IMR-90 (cell line): ENCODE data around the gene PPP1R1C. TPM values are rescaled to one million over a fixed set of nuclear protein-coding genes. Genes with fewer than 3 reads are reported as not detected.

ENCODE experiments used
- ATAC-seq: fragments of 200-7000 bp; cut with Tn5 transposase; 2 replicates; pipeline ENCODE4 v1.9.1; 2020; ENCODE audit warnings: low read depth, mild to moderate bottlenecking, moderate library complexity
- BruUV-seq: library from RNA; stranded (reverse); fragments of 400-500 nt; replicated peaks from 2 replicates; lab custom pipeline; 2021; lab: Mats Ljungman, UMichigan
- CTCF ChIA-PET: fragments of 300-600 bp; formaldehyde crosslinking; extraction: SDS; loops from one replicate; lab custom pipeline; 2021; ENCODE audit warnings: antibody characterized with exemption; lab: Yijun Ruan, JAX
- POLR2A ChIA-PET: fragments of 300-600 bp; sonication (Branson Sonifier 250); formaldehyde crosslinking; loops from one replicate; lab custom pipeline; 2022; ENCODE audit warnings: antibody characterized with exemption; ENCODE audit not compliant: unreplicated experiment; lab: Charles Lee
- DNase-seq: peaks from one replicate; pipeline ENCODE4 v3.0.0; 2013
- H2AFZ ChIP-seq: replicated peaks from 2 replicates; pipeline ENCODE3; 2013; ENCODE audit warnings: low read length, mild to moderate bottlenecking; ENCODE audit not compliant: poor library complexity
- H2AK5ac ChIP-seq: 2 replicates; pipeline ENCODE4 v1.6.1; 2013; ENCODE audit warnings: low read depth, low read length, inconsistent platforms
- H2AK9ac ChIP-seq: replicated peaks from 2 replicates; pipeline ENCODE3; 2013; ENCODE audit warnings: mild to moderate bottlenecking, low read depth, low read length, moderate library complexity; ENCODE audit not compliant: poor library complexity
- H2BK120ac ChIP-seq: 2 replicates; pipeline ENCODE4 v1.6.1; 2013; ENCODE audit warnings: low read depth, low read length, inconsistent platforms
- H2BK15ac ChIP-seq: 3 replicates; pipeline ENCODE4 v1.6.1; 2013; ENCODE audit warnings: low read depth, low read length, inconsistent platforms
- H2BK20ac ChIP-seq: 2 replicates; pipeline ENCODE4 v1.6.1; 2013; ENCODE audit warnings: low read depth, mild to moderate bottlenecking, inconsistent platforms, low read length, moderate library complexity
- H2BK5ac ChIP-seq: 2 replicates; pipeline ENCODE4 v1.6.1; 2013; ENCODE audit warnings: mild to moderate bottlenecking, low read depth, low read length, inconsistent platforms; ENCODE audit not compliant: poor library complexity, severe bottlenecking
- H3K14ac ChIP-seq: replicated peaks from 2 replicates; pipeline ENCODE4 v1.6.1; 2013; ENCODE audit warnings: low read depth, low read length, inconsistent platforms
- H3K18ac ChIP-seq: 2 replicates; pipeline ENCODE4 v1.6.1; 2013; ENCODE audit warnings: low read depth, low read length, control low read depth
- H3K23ac ChIP-seq: 2 replicates; pipeline ENCODE4 v1.6.1; 2013; ENCODE audit warnings: low read depth, low read length, inconsistent platforms
- H3K27ac ChIP-seq: 2 replicates; pipeline ENCODE4 v1.5.1; 2013; ENCODE audit warnings: mild to moderate bottlenecking, control low read depth, low read length; ENCODE audit not compliant: insufficient read depth
- H3K27me3 ChIP-seq: 2 replicates; pipeline ENCODE4 v1.6.1; 2013; ENCODE audit warnings: low read length; ENCODE audit not compliant: control insufficient read depth, insufficient read depth
- H3K36me3 ChIP-seq: 2 replicates; pipeline ENCODE4 v1.6.1; 2013; ENCODE audit warnings: low read length, mixed read lengths; ENCODE audit not compliant: control insufficient read depth, insufficient read depth
- H3K4ac ChIP-seq: 2 replicates; pipeline ENCODE4 v1.6.1; 2013; ENCODE audit warnings: low read depth, low read length, inconsistent platforms
- H3K4me1 ChIP-seq: 2 replicates; pipeline ENCODE4 v1.6.1; 2013; ENCODE audit warnings: low read length, mixed read lengths; ENCODE audit not compliant: control insufficient read depth, insufficient read depth
- H3K4me2 ChIP-seq: 2 replicates; pipeline ENCODE4 v1.6.1; 2013; ENCODE audit warnings: low read depth, mild to moderate bottlenecking, control low read depth, low read length, moderate library complexity
- H3K4me3 ChIP-seq: 2 replicates; pipeline ENCODE4 v1.5.1; 2013; ENCODE audit warnings: low read depth, mild to moderate bottlenecking, control low read depth, low read length, moderate library complexity; ENCODE audit not compliant: insufficient read depth
- H3K56ac ChIP-seq: 2 replicates; pipeline ENCODE4 v1.6.1; 2013; ENCODE audit warnings: low read length, inconsistent platforms; ENCODE audit not compliant: insufficient read depth; ENCODE audit errors: extremely low read depth
- H3K79me1 ChIP-seq, 2 experiments: 2 replicates each; pipeline ENCODE4 v1.6.1; 2013; ENCODE audit warnings: low read length in 2 of 2, inconsistent platforms in 1 of 2, low read depth in 1 of 2
- H3K9ac ChIP-seq: 2 replicates; pipeline ENCODE4 v1.6.1; 2013; ENCODE audit warnings: low read depth, low read length, control low read depth
- H3K9me1 ChIP-seq: 2 replicates; pipeline ENCODE4 v1.6.1; 2013; ENCODE audit warnings: low read length, inconsistent platforms; ENCODE audit not compliant: insufficient read depth
- H3K9me3 ChIP-seq: 2 replicates; pipeline ENCODE4 v1.6.1; 2013; ENCODE audit warnings: low read length; ENCODE audit not compliant: control insufficient read depth, insufficient read depth
- H4K20me1 ChIP-seq: 2 replicates; pipeline ENCODE4 v1.6.1; 2013; ENCODE audit warnings: low read length, inconsistent platforms; ENCODE audit not compliant: insufficient read depth
- H4K5ac ChIP-seq: 2 replicates; pipeline ENCODE4 v1.6.1; 2013; ENCODE audit warnings: mild to moderate bottlenecking, low read depth, low read length, control low read depth
- H4K8ac ChIP-seq, 2 experiments: 2 replicates each; pipeline ENCODE4 v1.6.1; 2013; ENCODE audit warnings: low read depth in 2 of 2, low read length in 2 of 2, control low read depth in 1 of 2, inconsistent platforms in 1 of 2
- H4K91ac ChIP-seq: 2 replicates; pipeline ENCODE4 v1.6.1; 2013; ENCODE audit warnings: low read depth, low read length, inconsistent platforms; ENCODE audit not compliant: insufficient read depth
- CEBPB ChIP-seq: IDR thresholded peaks from 2 replicates; pipeline ENCODE4 v1.6.1; 2012; ENCODE audit warnings: low read depth, low read length, improper control_type of control experiment
- MAFK ChIP-seq: IDR thresholded peaks from 2 replicates; pipeline ENCODE4 v1.6.1; 2012; ENCODE audit warnings: low read depth, low read length, improper control_type of control experiment
- NFE2L2 ChIP-seq: fragments of 150-350 bp; IDR thresholded peaks from 2 replicates; pipeline ENCODE4 v1.6.1; 2016; ENCODE audit warnings: low read depth, mild to moderate bottlenecking, low read length
- POLR2A ChIP-seq: IDR thresholded peaks from 2 replicates; pipeline ENCODE4 v1.6.1; 2012; ENCODE audit warnings: mild to moderate bottlenecking, low read depth, low read length
- RAD21 ChIP-seq: IDR thresholded peaks from 2 replicates; pipeline ENCODE4 v1.6.1; 2012; ENCODE audit warnings: low read length, improper control_type of control experiment
- RCOR1 ChIP-seq: IDR thresholded peaks from 2 replicates; pipeline ENCODE4 v1.6.1; 2012; ENCODE audit warnings: mild to moderate bottlenecking, low read length, improper control_type of control experiment; ENCODE audit not compliant: insufficient replicate concordance
- RFX5 ChIP-seq: IDR thresholded peaks from 2 replicates; pipeline ENCODE4 v1.8.0; 2012; ENCODE audit warnings: low read depth, mild to moderate bottlenecking, low read length, moderate library complexity
- SMC3 ChIP-seq: fragments of 150-350 bp; IDR thresholded peaks from 2 replicates; pipeline ENCODE4 v1.6.1; 2016; ENCODE audit warnings: low read depth, mild to moderate bottlenecking, antibody characterized with exemption, low read length, moderate library complexity
- WGBS, 2 experiments: methylation state at CpG; one replicate each; pipeline versions ENCODE4 v1.1.5 to v1.1.7; 2013; ENCODE audit warnings: missing lambda C conversion rate in 2 of 2; ENCODE audit not compliant: insufficient read length in 1 of 2; ENCODE audit errors: extremely low coverage in 2 of 2; 5-methylcytosine and 5-hydroxymethylcytosine counted together
- dilution Hi-C: fragments of 300-500 bp; cut with HindIII; formaldehyde crosslinking; loops from one replicate; pipeline ENCODE4 v1.14.3; 2018; ENCODE audit warnings: low sequenced_read_pairs; ENCODE audit not compliant: unreplicated experiment
- in situ Hi-C: fragments of 300-500 bp; cut with MboI; formaldehyde crosslinking; loops from 3 replicates; pipeline ENCODE4 v1.14.3; 2019; ENCODE audit warnings: low sequenced_read_pairs, inconsistent platforms, mixed read lengths
- intact Hi-C: fragments of 100-400 bp; cut with micrococcal nuclease; formaldehyde crosslinking; loops from 2 replicates; pipeline ENCODE4 v1.10.0; 2022
- polyA plus RNA-seq, 3 experiments: library from polyadenylated mRNA; depleted of rRNA; stranded (reverse); fragments of >200 nt; gene quantifications; 2 replicates each; pipeline ENCODE4 v1.2.3, GENCODE V29; 2012; ENCODE audit warnings: low replicate concordance in 1 of 3
- total RNA-seq: library from RNA; depleted of rRNA; stranded (reverse); fragments of >200 nt; gene quantifications from 2 replicates; pipeline ENCODE4 v1.2.3, GENCODE V29; 2012
- TF ChIP-seq, protein P1 (sequence below): conservative IDR thresholded peaks from 2 replicates; pipeline ENCODE4 v1.5.1; 2012; ENCODE audit warnings: mild to moderate bottlenecking, low read depth, low read length, improper control_type of control experiment

PPP1R1C gene
- total and polyA plus RNA-seq, 2 of the 4 experiments (the other 2 are of a cell fraction), result 0.10 to 0.36 TPM

DNA sequence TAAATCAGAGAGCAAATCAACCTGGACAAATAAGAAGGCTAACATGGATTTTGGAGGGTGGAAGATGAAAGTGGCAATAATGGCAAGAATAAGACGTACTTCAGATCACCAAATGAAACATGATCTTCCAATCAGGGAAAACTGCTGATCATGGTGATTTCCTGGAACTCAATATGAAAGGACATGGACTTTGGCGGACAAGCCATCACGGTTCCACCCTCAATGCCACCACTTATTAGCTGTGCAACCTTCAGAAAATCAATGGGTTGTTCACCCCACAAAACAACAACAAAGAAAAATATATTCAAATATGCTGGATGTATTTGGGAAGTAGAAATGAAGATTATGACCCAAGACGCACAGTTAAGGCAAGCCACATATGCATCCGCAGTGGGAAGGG lies 81.7 kb downstream of the PPP1R1C start:
- no TSS peak for BruUV-seq
- Histone ChIP-seq H4K8ac (peak overlapping the region; percentile 55 to 94), H4K5ac (peak overlapping the region; percentile 87), H4K20me1 (no peaks in the 10 kb centered on the region), H3K56ac (0 out of 2 replicates have a peak overlapping the region, but pooled peaks have one; percentile 54), H3K18ac (peak overlapping the region; percentile 96), H2BK120ac (peak overlapping the region; percentile 98), H3K4me2 (no peak overlapping the region), H3K23ac (peak overlapping the region; percentile 97), H3K14ac (peak overlapping the region; percentile 98), H4K91ac (peak overlapping the region; percentile 96), H3K79me1 (no peaks in the 10 kb centered on the region), H3K9ac (no peak overlapping the region), H2AK5ac (peak overlapping the region; percentile 99), H2AK9ac (no peak overlapping the region), H2BK5ac (peak overlapping the region; percentile 78), H3K36me3 (no peaks in the 10 kb centered on the region), H3K4ac (peak overlapping the region; percentile 95), H3K9me3 (no peaks in the 10 kb centered on the region), H2BK15ac (peak overlapping the region; percentile 99), H3K4me1 (peaks cover 6% of the 10 kb centered on the region), H2AFZ (no peak overlapping the region), H3K9me1 (peaks cover 5% of the 10 kb centered on the region), H3K27ac (peak overlapping the region; percentile 81), H2BK20ac (peak overlapping the region; percentile 100), H3K27me3 (no peaks in the 10 kb centered on the region), H3K4me3 (no peak overlapping the region)
- intact Hi-C loops, result no loop called here
- in situ Hi-C loops, result no loop called here
- WGBS, 2 experiments, result 100% methylated on average over 2 of the region's 5 CpGs; no CpG with 5 or more reads in 1 of the 2 experiments
- no peak for ATAC-seq
- TF ChIP-seq RFX5 (no peak), SMC3 (no peak), MAFK (peak; percentile 80), CEBPB (no peak), RCOR1 (no peak), POLR2A (no peak), NFE2L2 (no peak), RAD21 (no peak)
- TF ChIP-seq, protein P1, sequence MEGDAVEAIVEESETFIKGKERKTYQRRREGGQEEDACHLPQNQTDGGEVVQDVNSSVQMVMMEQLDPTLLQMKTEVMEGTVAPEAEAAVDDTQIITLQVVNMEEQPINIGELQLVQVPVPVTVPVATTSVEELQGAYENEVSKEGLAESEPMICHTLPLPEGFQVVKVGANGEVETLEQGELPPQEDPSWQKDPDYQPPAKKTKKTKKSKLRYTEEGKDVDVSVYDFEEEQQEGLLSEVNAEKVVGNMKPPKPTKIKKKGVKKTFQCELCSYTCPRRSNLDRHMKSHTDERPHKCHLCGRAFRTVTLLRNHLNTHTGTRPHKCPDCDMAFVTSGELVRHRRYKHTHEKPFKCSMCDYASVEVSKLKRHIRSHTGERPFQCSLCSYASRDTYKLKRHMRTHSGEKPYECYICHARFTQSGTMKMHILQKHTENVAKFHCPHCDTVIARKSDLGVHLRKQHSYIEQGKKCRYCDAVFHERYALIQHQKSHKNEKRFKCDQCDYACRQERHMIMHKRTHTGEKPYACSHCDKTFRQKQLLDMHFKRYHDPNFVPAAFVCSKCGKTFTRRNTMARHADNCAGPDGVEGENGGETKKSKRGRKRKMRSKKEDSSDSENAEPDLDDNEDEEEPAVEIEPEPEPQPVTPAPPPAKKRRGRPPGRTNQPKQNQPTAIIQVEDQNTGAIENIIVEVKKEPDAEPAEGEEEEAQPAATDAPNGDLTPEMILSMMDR, result no peak
- CTCF ChIA-PET, result interaction anchor here (0.6 kb wide), 1 partner anchor 115 kb away, joined by 3 read pairs; no protein-coding TSS in a partner anchor
- POLR2A ChIA-PET, result no interaction called here
- no peak for DNase-seq
- dilution Hi-C loops, result no loop called here
